ENCODE results near the gene SAMD8.
"Not testable (repeated sequence)": the region's sequence is repeated elsewhere in the genome, so short reads cannot be mapped to it uniquely, and the experiment has no call there.

The SAMD8 gene

GRCh38 chr10:75211007-75211691 is 99.7 kb downstream of the SAMD8 start:
- H3K9ac ChIP-seq (ENCODE audit: low read depth in 1 of 2, low read length in 2 of 2): peak overlapping the region; percentile 92 to 97
- peaks cover 16 to 20% of the 10 kb centered on the region in 2 donors for H3K4me1 ChIP-seq (ENCODE audit: control insufficient read depth in 2 of 2, insufficient read depth in 2 of 2, low read length in 2 of 2)
- peak overlapping the region; percentile 96 for H3K4me3 ChIP-seq (ENCODE audit: low read length in 2 of 2)
- H3K27ac ChIP-seq (ENCODE audit: low read depth in 2 of 2, low read length in 2 of 2): peak overlapping the region; percentile 95 to 100
- H3K27me3 ChIP-seq (ENCODE audit: control insufficient read depth in 2 of 2, insufficient read depth in 2 of 2, low read length in 2 of 2): no peaks in the 10 kb centered on the region
- no peaks in the 10 kb centered on the region for H3K9me3 ChIP-seq (ENCODE audit: control insufficient read depth in 2 of 2, low read length in 2 of 2)
- peaks cover 22 to 30% of the 10 kb centered on the region in 2 donors for H3K36me3 ChIP-seq (ENCODE audit: control insufficient read depth in 2 of 2, insufficient read depth in 2 of 2, low read length in 2 of 2)

DNA sequence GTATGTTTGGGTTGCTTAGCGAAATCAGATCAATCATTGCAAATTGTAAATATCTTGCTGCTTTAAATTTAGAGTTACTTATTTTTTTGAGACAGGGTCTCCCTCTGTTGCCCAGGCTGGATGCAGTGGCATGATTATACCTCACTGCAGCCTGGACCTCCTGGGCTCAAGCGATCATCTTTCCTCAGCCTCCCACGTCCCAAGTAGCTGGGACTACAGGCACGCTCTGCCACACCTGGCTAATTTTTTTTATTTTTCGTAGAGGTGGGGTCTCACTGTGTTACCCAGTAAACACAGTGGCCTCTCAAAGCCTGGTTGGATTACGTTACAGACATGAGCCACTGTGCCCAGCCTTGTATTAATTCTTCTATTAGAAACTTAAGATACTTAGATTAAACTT is 100.9 kb downstream of the SAMD8 start:
- peak overlapping the region; percentile 34 to 92 for H3K9ac ChIP-seq (ENCODE audit: low read depth in 1 of 2, low read length in 2 of 2)
- H3K27ac ChIP-seq (ENCODE audit: low read depth in 2 of 2, low read length in 2 of 2): no peak overlapping the region
- peaks cover 34 to 42% of the 10 kb centered on the region in 2 donors for H3K36me3 ChIP-seq (ENCODE audit: control insufficient read depth in 2 of 2, insufficient read depth in 2 of 2, low read length in 2 of 2)
- no peaks in the 10 kb centered on the region for H3K9me3 ChIP-seq (ENCODE audit: control insufficient read depth in 2 of 2, low read length in 2 of 2)
- no peaks in the 10 kb centered on the region for H3K27me3 ChIP-seq (ENCODE audit: control insufficient read depth in 2 of 2, insufficient read depth in 2 of 2, low read length in 2 of 2)
- H3K4me3 ChIP-seq (ENCODE audit: low read length in 2 of 2): peak overlapping the region; percentile 96
- peaks cover 16 to 22% of the 10 kb centered on the region in 2 donors for H3K4me1 ChIP-seq (ENCODE audit: control insufficient read depth in 2 of 2, insufficient read depth in 2 of 2, low read length in 2 of 2)

GRCh38 chr10:75220274-75220673 is 108.8 kb downstream of the SAMD8 start:
- H3K36me3 ChIP-seq (ENCODE audit: control insufficient read depth in 2 of 2, insufficient read depth in 2 of 2, low read length in 2 of 2): peaks cover 85 to 86% of the 10 kb centered on the region in 2 donors
- no peaks in the 10 kb centered on the region for H3K27me3 ChIP-seq (ENCODE audit: control insufficient read depth in 2 of 2, insufficient read depth in 2 of 2, low read length in 2 of 2)
- H3K4me1 ChIP-seq (ENCODE audit: control insufficient read depth in 2 of 2, insufficient read depth in 2 of 2, low read length in 2 of 2): peaks cover 4 to 8% of the 10 kb centered on the region in 2 donors
- H3K9ac ChIP-seq (ENCODE audit: low read depth in 1 of 2, low read length in 2 of 2): no peak overlapping the region
- H3K27ac ChIP-seq (ENCODE audit: low read depth in 2 of 2, low read length in 2 of 2): no peak overlapping the region
- H3K9me3 ChIP-seq (ENCODE audit: control insufficient read depth in 2 of 2, low read length in 2 of 2): no peaks in the 10 kb centered on the region
- no peak overlapping the region for H3K4me3 ChIP-seq (ENCODE audit: low read length in 2 of 2)

DNA sequence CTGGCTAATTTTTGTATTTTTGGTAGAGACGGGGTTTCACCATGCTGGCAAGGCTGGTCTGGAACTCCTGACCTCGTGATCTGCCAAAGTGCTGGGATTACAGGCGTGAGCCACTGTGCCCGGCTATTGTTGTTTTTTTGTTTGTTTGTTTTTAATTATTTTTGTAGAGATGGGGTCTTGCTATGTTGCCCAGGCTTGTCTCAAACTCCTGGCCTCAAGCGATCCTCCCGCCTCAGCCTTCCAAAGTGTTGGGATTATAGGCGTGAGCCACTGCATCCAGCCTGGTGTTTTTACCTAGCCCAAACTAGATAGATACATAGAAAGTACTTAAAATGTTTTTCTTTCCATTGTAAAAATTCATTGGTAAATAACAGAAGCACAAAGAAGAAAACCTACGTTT is 110.0 kb downstream of the SAMD8 start:
- H3K9ac ChIP-seq (ENCODE audit: low read depth in 1 of 2, low read length in 2 of 2): not testable (repeated sequence)
- H3K36me3 ChIP-seq (ENCODE audit: control insufficient read depth in 2 of 2, insufficient read depth in 2 of 2, low read length in 2 of 2): peaks cover 81 to 89% of the 10 kb centered on the region in 2 donors

DNA sequence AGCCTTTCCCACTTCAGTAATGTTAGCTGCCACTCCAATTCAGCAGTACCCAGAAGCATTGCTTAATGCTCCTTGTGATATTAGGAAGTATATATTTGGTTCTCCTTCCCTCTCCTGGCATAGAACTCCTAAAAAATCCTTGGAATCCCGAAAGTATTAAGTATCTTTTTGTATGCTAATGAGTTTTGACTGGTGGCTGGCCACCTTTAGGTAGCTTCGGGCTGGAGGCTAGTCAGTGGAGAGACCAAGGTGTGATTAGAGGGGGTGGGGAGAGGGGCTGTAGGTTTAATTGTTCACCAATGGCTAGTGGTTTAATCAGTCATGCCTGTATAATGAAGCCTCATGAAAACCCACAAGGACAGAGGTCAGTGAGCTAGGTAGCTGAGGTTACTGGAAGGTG is 112.1 kb downstream of the SAMD8 start:
- Histone ChIP-seq H3K4me3 (ENCODE audit: low read length in 2 of 2) (no peak overlapping the region), H3K27me3 (ENCODE audit: control insufficient read depth in 2 of 2, insufficient read depth in 2 of 2, low read length in 2 of 2) (no peaks in the 10 kb centered on the region), H3K36me3 (ENCODE audit: control insufficient read depth in 2 of 2, insufficient read depth in 2 of 2, low read length in 2 of 2) (peaks cover 66 to 78% of the 10 kb centered on the region in 2 donors), H3K9ac (ENCODE audit: low read depth in 1 of 2, low read length in 2 of 2) (no peak overlapping the region), H3K4me1 (ENCODE audit: control insufficient read depth in 2 of 2, insufficient read depth in 2 of 2, low read length in 2 of 2) (peaks cover 13 to 20% of the 10 kb centered on the region in 2 donors), H3K9me3 (ENCODE audit: control insufficient read depth in 2 of 2, low read length in 2 of 2) (no peaks in the 10 kb centered on the region), H3K27ac (ENCODE audit: low read depth in 2 of 2, low read length in 2 of 2) (no peak overlapping the region)

More for the DNA sequence above, 110.0 kb downstream of the SAMD8 start:
- peaks cover 10 to 15% of the 10 kb centered on the region in 2 donors for H3K4me1 ChIP-seq (ENCODE audit: control insufficient read depth in 2 of 2, insufficient read depth in 2 of 2, low read length in 2 of 2)
- H3K27ac ChIP-seq (ENCODE audit: low read depth in 2 of 2, low read length in 2 of 2); H3K27me3 ChIP-seq (ENCODE audit: control insufficient read depth in 2 of 2, insufficient read depth in 2 of 2, low read length in 2 of 2); H3K4me3 ChIP-seq (ENCODE audit: low read length in 2 of 2); H3K9me3 ChIP-seq (ENCODE audit: control insufficient read depth in 2 of 2, low read length in 2 of 2): not testable (repeated sequence)

DNA sequence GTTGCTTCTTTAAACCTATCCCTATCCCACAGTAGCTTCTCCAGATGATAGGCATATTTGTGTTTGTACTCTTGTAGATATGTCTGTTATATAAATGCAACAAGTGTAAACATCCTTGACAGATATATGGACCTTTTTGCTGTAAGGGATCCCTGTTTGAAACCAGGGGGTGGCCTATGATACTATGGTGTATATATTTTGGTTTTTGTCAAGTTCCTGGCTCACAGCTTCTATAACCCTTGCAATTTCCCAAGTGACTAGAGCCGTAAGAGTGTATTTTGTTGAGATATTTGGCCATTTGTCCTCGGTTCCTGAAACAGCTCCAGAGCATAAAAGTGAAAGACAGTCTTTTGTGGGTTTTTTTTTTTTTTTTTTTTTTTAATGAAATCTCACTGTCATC is 114.6 kb downstream of the SAMD8 start:
- no peaks in the 10 kb centered on the region for H3K27me3 ChIP-seq (ENCODE audit: control insufficient read depth in 2 of 2, insufficient read depth in 2 of 2, low read length in 2 of 2)

GRCh38 chr10:75226656-75227055 is 115.2 kb downstream of the SAMD8 start:
- H3K4me3 ChIP-seq (ENCODE audit: low read length in 2 of 2): no peak overlapping the region
- peaks cover 67 to 76% of the 10 kb centered on the region in 2 donors for H3K36me3 ChIP-seq (ENCODE audit: control insufficient read depth in 2 of 2, insufficient read depth in 2 of 2, low read length in 2 of 2)
- H3K27ac ChIP-seq (ENCODE audit: low read depth in 2 of 2, low read length in 2 of 2): peak overlapping the region; percentile 6 to 8
- no peak overlapping the region for H3K9ac ChIP-seq (ENCODE audit: low read depth in 1 of 2, low read length in 2 of 2)
- H3K4me1 ChIP-seq (ENCODE audit: control insufficient read depth in 2 of 2, insufficient read depth in 2 of 2, low read length in 2 of 2): peaks cover 13 to 20% of the 10 kb centered on the region in 2 donors
- H3K9me3 ChIP-seq (ENCODE audit: control insufficient read depth in 2 of 2, low read length in 2 of 2): no peaks in the 10 kb centered on the region
- H3K27me3 ChIP-seq (ENCODE audit: control insufficient read depth in 2 of 2, insufficient read depth in 2 of 2, low read length in 2 of 2): no peaks in the 10 kb centered on the region

More for the DNA sequence above, 114.6 kb downstream of the SAMD8 start:
- Histone ChIP-seq H3K4me1 (ENCODE audit: control insufficient read depth in 2 of 2, insufficient read depth in 2 of 2, low read length in 2 of 2) (peaks cover 13 to 20% of the 10 kb centered on the region in 2 donors), H3K9ac (ENCODE audit: low read depth in 1 of 2, low read length in 2 of 2) (no peak overlapping the region), H3K4me3 (ENCODE audit: low read length in 2 of 2) (no peak overlapping the region), H3K36me3 (ENCODE audit: control insufficient read depth in 2 of 2, insufficient read depth in 2 of 2, low read length in 2 of 2) (peaks cover 65 to 76% of the 10 kb centered on the region in 2 donors), H3K9me3 (ENCODE audit: control insufficient read depth in 2 of 2, low read length in 2 of 2) (no peaks in the 10 kb centered on the region), H3K27ac (ENCODE audit: low read depth in 2 of 2, low read length in 2 of 2) (peak overlapping the region; percentile 6 to 65)

GRCh38 chr10:75228278-75228677 is 116.8 kb downstream of the SAMD8 start:
- no peak overlapping the region for H3K4me3 ChIP-seq (ENCODE audit: low read length in 2 of 2)
- no peaks in the 10 kb centered on the region for H3K9me3 ChIP-seq (ENCODE audit: control insufficient read depth in 2 of 2, low read length in 2 of 2)
- H3K9ac ChIP-seq (ENCODE audit: low read depth in 1 of 2, low read length in 2 of 2): no peak overlapping the region
- H3K36me3 ChIP-seq (ENCODE audit: control insufficient read depth in 2 of 2, insufficient read depth in 2 of 2, low read length in 2 of 2): peaks cover 65 to 75% of the 10 kb centered on the region in 2 donors
- peaks cover 13 to 20% of the 10 kb centered on the region in 2 donors for H3K4me1 ChIP-seq (ENCODE audit: control insufficient read depth in 2 of 2, insufficient read depth in 2 of 2, low read length in 2 of 2)
- H3K27ac ChIP-seq (ENCODE audit: low read depth in 2 of 2, low read length in 2 of 2): no peak overlapping the region
- no peaks in the 10 kb centered on the region for H3K27me3 ChIP-seq (ENCODE audit: control insufficient read depth in 2 of 2, insufficient read depth in 2 of 2, low read length in 2 of 2)

- no peak overlapping the region for H3K27ac ChIP-seq (ENCODE audit: low read depth in 2 of 2, low read length in 2 of 2)
- H3K4me3 ChIP-seq (ENCODE audit: low read length in 2 of 2): no peak overlapping the region
- no peaks in the 10 kb centered on the region for H3K9me3 ChIP-seq (ENCODE audit: control insufficient read depth in 2 of 2, low read length in 2 of 2)
- H3K4me1 ChIP-seq (ENCODE audit: control insufficient read depth in 2 of 2, insufficient read depth in 2 of 2, low read length in 2 of 2): peaks cover 18 to 20% of the 10 kb centered on the region in 2 donors
- H3K36me3 ChIP-seq (ENCODE audit: control insufficient read depth in 2 of 2, insufficient read depth in 2 of 2, low read length in 2 of 2): peaks cover 60 to 74% of the 10 kb centered on the region in 2 donors
- H3K27me3 ChIP-seq (ENCODE audit: control insufficient read depth in 2 of 2, insufficient read depth in 2 of 2, low read length in 2 of 2): no peaks in the 10 kb centered on the region
- no peak overlapping the region for H3K9ac ChIP-seq (ENCODE audit: low read depth in 1 of 2, low read length in 2 of 2)
These were observed 117.4 kb downstream of the SAMD8 start for GRCh38 chr10:75228834-75229233.

GRCh38 chr10:75229971-75230370 is 118.5 kb downstream of the SAMD8 start:
- H3K27me3 ChIP-seq (ENCODE audit: control insufficient read depth in 2 of 2, insufficient read depth in 2 of 2, low read length in 2 of 2): no peaks in the 10 kb centered on the region
- H3K36me3 ChIP-seq (ENCODE audit: control insufficient read depth in 2 of 2, insufficient read depth in 2 of 2, low read length in 2 of 2): peaks cover 48 to 63% of the 10 kb centered on the region in 2 donors
- no peak overlapping the region for H3K27ac ChIP-seq (ENCODE audit: low read depth in 2 of 2, low read length in 2 of 2)
- no peaks in the 10 kb centered on the region for H3K9me3 ChIP-seq (ENCODE audit: control insufficient read depth in 2 of 2, low read length in 2 of 2)
- H3K9ac ChIP-seq (ENCODE audit: low read depth in 1 of 2, low read length in 2 of 2): no peak overlapping the region
- H3K4me1 ChIP-seq (ENCODE audit: control insufficient read depth in 2 of 2, insufficient read depth in 2 of 2, low read length in 2 of 2): peaks cover 24% of the 10 kb centered on the region in 2 donors
- H3K4me3 ChIP-seq (ENCODE audit: low read length in 2 of 2): no peak overlapping the region
